Activated CD8-positive, alpha-beta T cell treated with anti-CD3 and anti-CD28 coated beads, Interleukin-2, amount 10 ng/mL, durations not matched to agents 7 days and 5 days (primary cell): ENCODE measurements around the gene HEMGN. TPM values are rescaled to one million over a fixed set of nuclear protein-coding genes. Genes with fewer than 3 reads are reported as not detected.
"Not testable (repeated sequence)": the region's sequence is repeated elsewhere in the genome, so short reads cannot be mapped to it uniquely, and the experiment has no call there.

Experiments used
- ATAC-seq: fragments of 150-1000 bp; cut with Tn5 transposase; one replicate; pipeline ENCODE4 v1.10.0; 2021; ENCODE audit warnings: moderate library complexity
- CTCF ChIA-PET: fragments of 350-600 bp; sonication (Branson Sonifier 250); formaldehyde crosslinking; loops from one replicate; lab custom pipeline; 2021; ENCODE audit warnings: antibody characterized with exemption; lab: Charles Lee
- POLR2A ChIA-PET: fragments of 350-600 bp; sonication (Branson Sonifier 250); formaldehyde crosslinking; loops from one replicate; lab custom pipeline; 2021; ENCODE audit warnings: antibody characterized with exemption; lab: Charles Lee
- DNase-seq: peaks from one replicate; pipeline ENCODE4 v3.0.0-alpha.2; 2020
- H3K27ac Mint-ChIP-seq: one replicate; pipeline ENCODE4 v1.8.0; 2021; ENCODE audit warnings: mild to moderate bottlenecking, mixed read lengths
- H3K27me3 Mint-ChIP-seq: one replicate; pipeline ENCODE4 v1.8.0; 2021; ENCODE audit warnings: low read depth, mixed read lengths
- H3K36me3 Mint-ChIP-seq: one replicate; pipeline ENCODE4 v1.8.0; 2021; ENCODE audit warnings: low read depth, mixed read lengths
- H3K4me1 Mint-ChIP-seq: one replicate; pipeline ENCODE4 v1.8.0; 2021; ENCODE audit warnings: low read depth, mixed read lengths
- H3K4me3 Mint-ChIP-seq: one replicate; pipeline ENCODE4 v1.8.0; 2021; ENCODE audit warnings: mild to moderate bottlenecking, mixed read lengths
- H3K9me3 Mint-ChIP-seq: one replicate; pipeline ENCODE4 v1.8.0; 2022; ENCODE audit warnings: mixed read lengths; ENCODE audit not compliant: insufficient read depth
- total RNA-seq, 2 experiments: library from RNA; stranded (reverse); gene quantifications; one replicate each; pipeline ENCODE4 v1.2.3, GENCODE V29; 2021

HEMGN gene
- total RNA-seq, 2 experiments from 2014 or later = 1.2 to 1.6 TPM

GRCh38 chr9:97947094-97947493 lies 9.1 kb upstream of the HEMGN start:
- peaks cover 26% of the 10 kb centered on the region for H3K27me3 Mint-ChIP-seq
- H3K4me3 Mint-ChIP-seq, ATAC-seq, H3K27ac Mint-ChIP-seq, H3K9me3 Mint-ChIP-seq, DNase-seq, H3K36me3 Mint-ChIP-seq, POLR2A ChIA-PET, H3K4me1 Mint-ChIP-seq: not testable (repeated sequence)
- CTCF ChIA-PET = interaction anchor here (1.6 kb wide), 2 partner anchors 23 to 24 kb away, joined by 4 to 5 read pairs; no protein-coding TSS in a partner anchor

DNA sequence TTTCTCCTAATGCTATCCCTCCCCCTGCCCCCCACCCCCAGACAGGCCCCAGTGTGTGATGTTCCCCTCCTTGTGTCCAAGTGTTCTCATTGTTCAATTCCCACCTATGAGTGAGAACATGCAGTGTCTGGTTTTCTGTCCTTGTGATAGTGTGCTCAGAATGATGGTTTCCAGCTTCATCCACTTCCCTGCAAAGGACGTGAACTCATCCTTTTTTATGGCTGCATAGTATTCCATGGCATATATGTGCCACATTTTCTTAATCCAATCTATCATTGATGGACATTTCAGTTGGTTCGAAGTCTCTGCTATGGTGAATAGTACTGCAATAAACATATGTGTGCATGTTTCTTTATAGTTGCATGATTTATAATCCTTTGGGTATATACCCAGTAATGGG lies 7.5 kb upstream of the HEMGN start:
- not testable (repeated sequence) for H3K4me3 Mint-ChIP-seq
- CTCF ChIA-PET = interaction anchor here (1.5 to 6.4 kb wide), 3 partner anchors 10 to 55 kb away, joined by 3 to 43 read pairs (median 20); partner anchors contain the start of gene TRMO

DNA sequence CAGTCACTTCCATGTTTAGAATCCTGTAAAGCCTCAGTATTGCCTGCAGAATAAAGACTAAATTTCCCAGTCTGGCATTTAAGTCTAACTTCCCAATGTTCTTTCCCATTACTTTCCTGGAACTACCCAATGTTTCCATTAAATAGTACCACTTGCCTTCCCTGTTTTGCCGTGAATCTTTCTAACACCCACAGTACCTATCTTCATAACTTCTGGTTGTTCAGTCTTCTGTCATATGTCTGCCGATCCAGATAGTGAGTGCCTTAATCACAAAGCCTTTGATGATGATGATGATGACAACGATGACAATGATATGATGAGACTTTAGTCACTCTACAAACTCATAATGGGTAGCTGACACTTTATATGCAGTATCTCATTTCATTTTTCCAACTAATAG lies 6.6 kb upstream of the HEMGN start:
- no peak for ATAC-seq
- no peaks in the 10 kb centered on the region for H3K36me3 Mint-ChIP-seq
- H3K27me3 Mint-ChIP-seq = peaks cover 30% of the 10 kb centered on the region
- POLR2A ChIA-PET = interaction anchor here (0.9 kb wide), 1 partner anchor 23 kb away, joined by 4 read pairs; the partner anchor contains the start of gene TRMO
- CTCF ChIA-PET = interaction anchor here (1.2 to 6.4 kb wide), 5 partner anchors 9 to 54 kb away, joined by 3 to 43 read pairs (median 5); partner anchors contain the start of gene TRMO
- DNase-seq = no peak
- H3K9me3 Mint-ChIP-seq = no peaks in the 10 kb centered on the region
- H3K27ac Mint-ChIP-seq = no peak overlapping the region
- no peak overlapping the region for H3K4me3 Mint-ChIP-seq
- H3K4me1 Mint-ChIP-seq = no peaks in the 10 kb centered on the region

More for the DNA sequence above, 7.5 kb upstream of the HEMGN start:
- POLR2A ChIA-PET, ATAC-seq, DNase-seq, H3K27ac Mint-ChIP-seq, H3K9me3 Mint-ChIP-seq, H3K36me3 Mint-ChIP-seq, H3K4me1 Mint-ChIP-seq: not testable (repeated sequence)
- peaks cover 32% of the 10 kb centered on the region for H3K27me3 Mint-ChIP-seq

DNA sequence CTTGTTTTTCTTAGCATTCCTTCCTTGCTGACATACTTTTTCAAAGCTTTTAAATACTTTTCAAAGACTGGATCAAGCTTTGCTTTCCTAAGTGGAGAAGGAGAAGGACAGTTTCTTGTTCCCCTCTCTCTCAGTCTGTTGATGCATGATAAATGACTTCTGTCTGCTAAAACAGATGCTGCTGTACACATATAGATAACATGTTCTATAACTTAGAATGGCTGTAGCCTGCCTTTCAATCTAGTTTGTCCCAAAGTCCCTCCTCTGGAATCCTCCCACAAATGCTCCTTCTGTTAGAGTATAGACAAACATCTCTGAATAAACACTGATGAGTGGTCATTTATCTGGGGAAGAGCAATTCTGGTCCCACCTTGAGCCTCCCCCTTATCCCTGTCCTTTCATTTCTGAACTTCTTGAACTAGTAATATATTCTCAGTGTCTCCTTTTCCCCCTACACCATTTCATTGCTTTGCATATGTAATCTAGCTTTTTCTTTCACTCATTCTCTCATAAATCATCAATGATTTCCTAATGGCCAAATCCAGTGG lies 5.4 kb upstream of the HEMGN start:
- POLR2A ChIA-PET = interaction anchor here (0.9 kb wide), 1 partner anchor 21 kb away, joined by 4 read pairs; the partner anchor contains the start of gene TRMO
- Mint-ChIP-seq H3K4me3 (no peak overlapping the region), H3K9me3 (no peaks in the 10 kb centered on the region), H3K27me3 (peaks cover 20% of the 10 kb centered on the region), H3K27ac (no peak overlapping the region), H3K36me3 (no peaks in the 10 kb centered on the region), H3K4me1 (peaks cover 6% of the 10 kb centered on the region)
- CTCF ChIA-PET = interaction anchor here (1.2 to 6.4 kb wide), 6 partner anchors 8 to 92 kb away, joined by 3 to 43 read pairs (median 5); partner anchors contain the start of gene TRMO
- DNase-seq (no peak), ATAC-seq (no peak)

DNA sequence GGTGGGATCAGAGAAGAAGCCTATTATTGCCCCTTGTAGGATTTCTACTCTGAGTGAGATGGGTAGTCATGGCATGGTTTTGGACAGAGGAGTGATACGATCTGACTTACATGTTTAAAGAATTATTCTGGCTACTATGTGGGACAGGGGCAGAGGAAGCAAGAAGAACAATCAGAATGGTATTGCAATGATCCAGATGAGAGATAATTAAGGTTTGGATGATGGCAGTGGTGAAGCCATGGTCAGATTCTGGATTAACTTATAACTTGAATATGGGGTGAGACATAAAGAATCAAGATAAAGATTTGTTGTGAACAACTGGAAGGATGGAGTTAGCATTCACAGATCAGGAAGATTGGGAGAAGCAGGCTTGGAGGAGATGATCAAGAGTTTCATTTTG lies 3.4 kb upstream of the HEMGN start:
- Mint-ChIP-seq H3K36me3 (no peaks in the 10 kb centered on the region), H3K4me1 (peaks cover 18% of the 10 kb centered on the region), H3K27me3 (peaks cover 8% of the 10 kb centered on the region), H3K4me3 (no peak overlapping the region), H3K9me3 (no peaks in the 10 kb centered on the region), H3K27ac (no peak overlapping the region)
- ChIA-PET POLR2A (no interaction called here), CTCF (interaction anchor here (4.2 to 6.4 kb wide), 2 partner anchors 14 to 18 kb away, joined by 20 to 43 read pairs; partner anchors contain the start of gene TRMO)
- no peak for DNase-seq
- no peak for ATAC-seq

DNA sequence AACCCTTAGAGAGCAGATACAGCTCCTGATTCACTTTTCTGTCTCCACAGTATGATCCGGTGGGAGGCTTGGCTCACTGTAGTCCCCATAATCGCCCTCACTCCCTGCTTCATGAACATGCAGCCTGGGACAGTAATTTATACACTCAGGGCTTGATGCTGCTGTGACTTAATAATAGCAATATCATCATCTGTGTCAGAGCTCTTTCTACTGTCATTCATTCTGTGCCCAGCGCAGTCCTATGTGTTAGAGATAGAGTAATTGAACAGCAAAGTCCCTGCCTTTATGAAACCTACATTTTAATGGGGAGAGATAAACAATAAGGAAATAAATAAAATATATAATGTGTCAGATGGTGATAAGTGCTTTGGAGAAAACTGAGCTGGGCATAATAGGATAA lies 2.8 kb upstream of the HEMGN start:
- DNase-seq = no peak
- no peak for ATAC-seq
- ChIA-PET POLR2A (no interaction called here), CTCF (interaction anchor here (6.4 kb wide), 1 partner anchor 18 kb away, joined by 43 read pairs; the partner anchor contains the start of gene TRMO)
- Mint-ChIP-seq H3K27ac (no peak overlapping the region), H3K27me3 (peaks cover 6% of the 10 kb centered on the region), H3K4me1 (peaks cover 22% of the 10 kb centered on the region), H3K36me3 (no peaks in the 10 kb centered on the region), H3K4me3 (no peak overlapping the region), H3K9me3 (no peaks in the 10 kb centered on the region)

GRCh38 chr9:97940233-97940632 lies 2.3 kb upstream of the HEMGN start:
- no peak for ATAC-seq
- ChIA-PET POLR2A (no interaction called here), CTCF (interaction anchor here (1.1 to 6.4 kb wide), 2 partner anchors 17 to 31 kb away, joined by 3 to 43 read pairs; partner anchors contain the start of gene TRMO)
- Mint-ChIP-seq H3K27me3 (peaks cover 6% of the 10 kb centered on the region), H3K9me3 (no peaks in the 10 kb centered on the region), H3K4me3 (no peak overlapping the region), H3K36me3 (no peaks in the 10 kb centered on the region), H3K27ac (no peak overlapping the region), H3K4me1 (peaks cover 27% of the 10 kb centered on the region)
- DNase-seq = no peak

GRCh38 chr9:97936998-97937397 lies 974 bp downstream of the HEMGN start:
- DNase-seq = no peak
- Mint-ChIP-seq H3K27ac (no peak overlapping the region), H3K36me3 (no peaks in the 10 kb centered on the region), H3K9me3 (no peaks in the 10 kb centered on the region), H3K4me1 (peaks cover 38% of the 10 kb centered on the region), H3K27me3 (peaks cover 6% of the 10 kb centered on the region), H3K4me3 (no peak overlapping the region)
- POLR2A ChIA-PET = interaction anchor here (0.6 to 1.1 kb wide), 2 partner anchors 8 to 1160 kb away, joined by 3 read pairs; no protein-coding TSS in a partner anchor
- CTCF ChIA-PET = interaction anchor here (2.2 to 5.8 kb wide), 4 partner anchors 11 to 45 kb away, joined by 6 to 74 read pairs (median 15); partner anchors contain the start of genes ANP32B and TRMO
- no peak for ATAC-seq

- ChIA-PET CTCF (interaction anchor here (1.1 to 5.8 kb wide), 7 partner anchors 9 to 71 kb away, joined by 3 to 74 read pairs (median 5); partner anchors contain the start of gene TRMO), POLR2A (no interaction called here)
- Mint-ChIP-seq H3K4me3 (no peak overlapping the region), H3K4me1 (peaks cover 53% of the 10 kb centered on the region), H3K27ac (no peak overlapping the region), H3K9me3 (no peaks in the 10 kb centered on the region), H3K27me3 (no peaks in the 10 kb centered on the region), H3K36me3 (no peaks in the 10 kb centered on the region)
- DNase-seq (no peak), ATAC-seq (no peak)
Measured at GRCh38 chr9:97935276-97935675, 2.7 kb downstream of the HEMGN start.

- no peak overlapping the region for H3K4me3 Mint-ChIP-seq
- DNase-seq = no peak
- ChIA-PET CTCF (interaction anchor here (1.1 to 5.8 kb wide), 6 partner anchors 9 to 72 kb away, joined by 3 to 74 read pairs (median 8); partner anchors contain the start of gene TRMO), POLR2A (interaction anchor here (1.0 kb wide), 1 partner anchor 10 kb away, joined by 3 read pairs; no protein-coding TSS in a partner anchor)
- no peaks in the 10 kb centered on the region for H3K27me3 Mint-ChIP-seq
- peaks cover 60% of the 10 kb centered on the region for H3K4me1 Mint-ChIP-seq
- no peaks in the 10 kb centered on the region for H3K36me3 Mint-ChIP-seq
- no peak for ATAC-seq
- H3K27ac Mint-ChIP-seq = no peak overlapping the region
- H3K9me3 Mint-ChIP-seq = no peaks in the 10 kb centered on the region
Measured at GRCh38 chr9:97934321-97935115, 3.5 kb downstream of the HEMGN start.

DNA sequence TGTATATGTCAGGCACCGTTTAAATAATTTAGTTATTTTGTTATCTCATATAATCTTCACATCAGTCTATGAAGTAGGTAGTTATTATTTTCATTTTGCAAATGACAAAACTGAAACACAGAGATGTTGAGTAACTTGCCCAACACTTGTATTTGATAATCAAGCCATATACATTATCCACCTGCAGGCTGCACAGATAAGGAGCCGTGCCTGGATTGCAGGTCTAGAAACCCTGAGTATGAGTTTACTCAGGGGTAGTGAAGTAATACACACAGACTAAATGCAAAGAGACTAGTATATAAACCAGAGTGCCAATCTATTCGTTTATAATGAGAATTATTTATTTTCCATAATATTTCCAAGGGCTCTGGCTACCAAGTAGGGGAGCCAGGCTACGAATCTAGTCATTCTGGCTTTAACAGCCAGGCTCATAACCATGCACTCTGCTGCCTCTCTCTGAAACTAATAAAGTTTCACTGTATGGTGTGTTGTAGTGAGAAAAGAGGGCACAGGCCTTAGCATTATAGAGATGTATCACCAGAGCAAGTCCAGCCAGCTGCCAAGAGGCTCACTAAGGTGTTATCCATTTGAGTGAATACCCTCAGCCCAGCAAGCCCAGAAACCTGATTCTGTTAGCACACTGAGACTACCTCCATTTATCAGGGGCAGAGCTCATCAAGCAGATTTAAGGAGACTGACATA lies 4.5 kb downstream of the HEMGN start:
- H3K4me1 Mint-ChIP-seq = peaks cover 59% of the 10 kb centered on the region
- no peaks in the 10 kb centered on the region for H3K9me3 Mint-ChIP-seq
- DNase-seq (no peak), ATAC-seq (no peak)
- no peak overlapping the region for H3K4me3 Mint-ChIP-seq
- ChIA-PET CTCF (interaction anchor here (3.9 to 5.8 kb wide), 2 partner anchors 11 to 21 kb away, joined by 18 to 74 read pairs; partner anchors contain the start of gene TRMO), POLR2A (interaction anchor here (1.0 kb wide), 1 partner anchor 9 kb away, joined by 3 read pairs; no protein-coding TSS in a partner anchor)
- H3K27me3 Mint-ChIP-seq = no peaks in the 10 kb centered on the region
- no peaks in the 10 kb centered on the region for H3K36me3 Mint-ChIP-seq
- no peak overlapping the region for H3K27ac Mint-ChIP-seq
